GM23338 (cell line): ENCODE results near the gene DNAH10.

Source experiments
- CREB1 ChIP-seq: fragments of 250-450 bp; sonication (Bioruptor Pico); IDR thresholded peaks from 2 replicates; pipeline ENCODE4 v1.5.0; 2020; ENCODE audit warnings: low read depth, mild to moderate bottlenecking, moderate library complexity
- CTCF ChIP-seq, 2 experiments: fragments of 200-600 bp in 1 of 2; sonication (generic) in 1 of 2; conservative IDR thresholded peaks; 2 replicates each; pipeline versions ENCODE4 v1.5.1 to v1.6.1; 2016 to 2017; ENCODE audit warnings: antibody characterized with exemption in 2 of 2, low read depth in 2 of 2, mild to moderate bottlenecking in 2 of 2, moderate library complexity in 1 of 2
- ETS1 ChIP-seq: IDR thresholded peaks from 2 replicates; pipeline ENCODE4 v1.6.1; 2016; ENCODE audit warnings: antibody characterized with exemption
- EZH2 ChIP-seq: fragments of 200-600 bp; sonication (generic); IDR thresholded peaks from one replicate; pipeline ENCODE4 v1.8.0; 2017; ENCODE audit warnings: antibody characterized with exemption, mild to moderate bottlenecking, low read depth; ENCODE audit not compliant: unreplicated experiment
- EZH2phosphoT487 ChIP-seq: fragments of 200-600 bp; sonication (generic); IDR thresholded peaks from one replicate; pipeline ENCODE4 v1.8.1; 2018; ENCODE audit warnings: antibody characterized with exemption; ENCODE audit not compliant: unreplicated experiment
- POLR2AphosphoS5 ChIP-seq: IDR thresholded peaks from 2 replicates; pipeline ENCODE4 v1.6.1; 2016; ENCODE audit warnings: antibody characterized with exemption, low read depth
- REST ChIP-seq: IDR thresholded peaks from one replicate; pipeline ENCODE4 v1.6.1; 2018; ENCODE audit warnings: antibody characterized with exemption; ENCODE audit not compliant: unreplicated experiment
- ZNF331 ChIP-seq: fragments of 250-450 bp; sonication (Bioruptor Pico); IDR thresholded peaks from 2 replicates; pipeline ENCODE4 v1.5.0; 2020; ENCODE audit warnings: low read depth, mild to moderate bottlenecking, moderate library complexity

GRCh38 chr12:123815968-123816367 lies 53.9 kb downstream of the DNAH10 start:
- TF ChIP-seq EZH2 (no peak), CTCF (conservative IDR thresholded peaks at IDR 0.05; ENCODE audit: low read depth in 2 of 2) (no peak), ZNF331 (CRISPR knock-in tag) (no peak), POLR2AphosphoS5 (no peak), EZH2phosphoT487 (no peak), ETS1 (no peak), REST (no peak), CREB1 (CRISPR knock-in tag) (no peak)
